Epithelial cell of esophagus (primary cell): ENCODE data around the gene NISCH.

Source experiments
- DNase-seq: peaks from one replicate; pipeline ENCODE4 v3.0.0; 2010; ENCODE audit warnings: low read depth
- H3K4me3 ChIP-seq: 2 replicates; pipeline ENCODE4 v1.5.1; 2011; ENCODE audit warnings: mild to moderate bottlenecking, low read length, control low read depth
- TF ChIP-seq, protein P1 (sequence below): IDR thresholded peaks from 2 replicates; pipeline ENCODE4 v1.5.1; 2011; ENCODE audit warnings: low read depth, mild to moderate bottlenecking, low read length, control low read depth, inconsistent platforms; ENCODE audit not compliant: insufficient read depth; ENCODE audit errors: missing control alignments

Gene NISCH

DNA sequence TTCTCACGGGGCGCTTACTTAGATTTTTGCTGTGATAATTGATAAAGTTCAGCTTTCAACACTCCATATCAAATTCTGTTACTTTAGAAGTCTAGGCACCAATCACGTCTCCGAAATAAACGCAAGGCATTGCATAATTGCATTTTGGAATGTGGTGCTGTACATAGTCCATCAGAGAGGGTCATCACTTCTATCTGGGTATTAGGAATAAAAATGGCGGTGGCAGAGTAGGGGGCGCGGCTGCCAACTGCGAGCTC, 80.6 kb downstream of the NISCH start:
- no peak for DNase-seq
- peak overlapping the region; percentile 16 for H3K4me3 ChIP-seq
- TF ChIP-seq, protein P1, sequence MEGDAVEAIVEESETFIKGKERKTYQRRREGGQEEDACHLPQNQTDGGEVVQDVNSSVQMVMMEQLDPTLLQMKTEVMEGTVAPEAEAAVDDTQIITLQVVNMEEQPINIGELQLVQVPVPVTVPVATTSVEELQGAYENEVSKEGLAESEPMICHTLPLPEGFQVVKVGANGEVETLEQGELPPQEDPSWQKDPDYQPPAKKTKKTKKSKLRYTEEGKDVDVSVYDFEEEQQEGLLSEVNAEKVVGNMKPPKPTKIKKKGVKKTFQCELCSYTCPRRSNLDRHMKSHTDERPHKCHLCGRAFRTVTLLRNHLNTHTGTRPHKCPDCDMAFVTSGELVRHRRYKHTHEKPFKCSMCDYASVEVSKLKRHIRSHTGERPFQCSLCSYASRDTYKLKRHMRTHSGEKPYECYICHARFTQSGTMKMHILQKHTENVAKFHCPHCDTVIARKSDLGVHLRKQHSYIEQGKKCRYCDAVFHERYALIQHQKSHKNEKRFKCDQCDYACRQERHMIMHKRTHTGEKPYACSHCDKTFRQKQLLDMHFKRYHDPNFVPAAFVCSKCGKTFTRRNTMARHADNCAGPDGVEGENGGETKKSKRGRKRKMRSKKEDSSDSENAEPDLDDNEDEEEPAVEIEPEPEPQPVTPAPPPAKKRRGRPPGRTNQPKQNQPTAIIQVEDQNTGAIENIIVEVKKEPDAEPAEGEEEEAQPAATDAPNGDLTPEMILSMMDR = no peak

- peak; percentile 100 for DNase-seq
- H3K4me3 ChIP-seq = peak within 1 kb of the TSS; percentile 88
- TF ChIP-seq, protein P1 = no peak
These were observed 81.2 kb downstream of the NISCH start, which contains the start of gene UQCC5 for GRCh38 chr3:52536369-52537164. UQCC5 (plus strand) TSS chr3:52536605; CDS start chr3:52536756, 151 bp downstream.

- TF ChIP-seq, protein P1 = no peak
These were observed 81.8 kb downstream of the NISCH start for GRCh38 chr3:52537165-52537620.

DNA sequence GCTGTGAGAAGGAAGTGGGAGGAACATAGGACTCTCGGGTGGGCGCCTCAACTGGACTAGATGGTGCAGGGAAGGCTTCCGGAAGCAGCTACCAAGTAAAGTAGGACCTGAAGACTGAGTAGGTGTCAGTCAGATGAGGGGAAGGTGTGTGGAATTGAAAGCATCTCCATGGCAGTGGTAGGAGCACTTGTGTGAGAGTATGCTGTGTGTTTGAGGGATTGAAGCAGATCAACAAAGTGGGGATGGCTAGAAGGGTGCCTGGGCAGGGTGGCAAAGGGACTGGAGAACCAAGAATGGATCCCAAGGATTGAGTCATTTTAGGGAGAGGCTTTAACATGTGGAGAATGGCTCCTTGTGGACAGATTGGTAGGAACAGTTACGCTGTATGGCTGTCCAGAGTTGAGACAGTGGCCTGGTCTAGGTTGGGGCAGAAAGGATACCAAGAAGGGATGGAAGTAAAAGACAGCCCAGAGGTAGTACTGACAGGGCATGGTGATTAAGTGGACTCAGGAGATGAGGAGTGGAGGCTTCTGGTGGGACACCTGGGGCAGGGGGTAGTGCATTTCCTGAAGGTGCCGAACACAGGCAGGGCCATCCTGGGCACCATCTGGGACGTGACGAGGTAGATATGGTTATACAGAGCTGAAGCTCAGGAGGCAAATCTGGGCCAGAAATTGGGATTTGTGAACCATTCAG, 82.5 kb downstream of the NISCH start:
- no peak for DNase-seq
- H3K4me3 ChIP-seq = peak overlapping the region; percentile 88
- TF ChIP-seq, protein P1 = no peak

More at GRCh38 chr3:52537165-52537620, 81.8 kb downstream of the NISCH start:
- H3K4me3 ChIP-seq = peak overlapping the region; percentile 88
- DNase-seq = no peak

DNA sequence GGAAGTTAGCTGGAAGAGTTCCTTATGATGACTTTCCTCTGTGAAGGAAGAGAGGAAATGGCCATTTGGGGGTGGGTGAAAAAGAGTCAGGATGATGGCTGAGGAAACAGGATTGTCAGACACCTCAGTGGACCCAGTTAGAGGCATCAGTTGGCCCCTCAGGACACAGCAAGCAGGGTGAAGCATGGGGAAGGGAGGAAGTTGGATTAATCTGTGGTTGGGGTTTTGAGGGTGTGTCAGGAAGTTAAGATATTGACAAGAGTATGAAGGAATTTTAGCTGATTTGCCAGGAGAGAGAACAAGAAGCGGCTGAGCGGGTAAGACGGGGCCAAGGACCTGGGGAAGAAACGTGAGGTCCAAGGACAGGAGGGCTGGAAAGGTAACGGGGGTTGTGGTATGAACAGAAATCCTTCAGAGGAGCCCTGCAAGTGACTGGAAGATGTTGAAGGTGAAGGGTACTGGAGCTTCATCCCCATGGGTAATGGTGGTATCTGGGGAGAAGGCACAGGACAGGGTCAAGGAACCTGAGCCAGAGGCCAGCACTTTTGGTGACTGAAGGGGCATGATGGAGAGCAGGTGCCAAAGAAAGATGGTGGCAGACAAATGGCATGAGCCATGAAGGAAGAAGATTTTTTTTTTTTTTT, 83.7 kb downstream of the NISCH start:
- TF ChIP-seq, protein P1 = no peak
- DNase-seq = no peak
- no peak overlapping the region for H3K4me3 ChIP-seq

DNA sequence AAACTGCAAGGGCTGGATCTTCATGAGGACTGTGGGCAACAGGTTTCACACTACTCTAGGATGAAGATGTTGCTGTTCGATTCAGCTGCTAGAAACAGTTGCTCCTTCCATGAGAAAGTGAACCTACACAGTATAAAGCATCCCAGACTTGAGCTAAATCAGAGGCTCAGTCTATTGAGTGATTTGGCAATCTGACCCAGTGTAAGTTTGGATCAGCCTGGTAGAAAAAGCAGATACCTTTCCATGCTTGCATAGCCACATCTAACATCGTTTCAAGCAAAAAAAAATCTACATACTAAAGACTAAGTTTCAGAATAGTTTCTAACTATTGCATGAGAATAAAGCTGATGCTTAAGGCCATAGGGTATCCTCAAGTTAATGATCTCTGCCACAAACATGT, 85.6 kb downstream of the NISCH start:
- DNase-seq = no peak
- TF ChIP-seq, protein P1 = no peak
- no peak overlapping the region for H3K4me3 ChIP-seq
